Stimulated activated CD4-positive, alpha-beta T cell treated with anti-CD3 and anti-CD28 coated beads, Interleukin-15, amount 100 ng/mL, for 1 hour (primary cell): ENCODE measurements around the gene POPDC3.
"Not testable (repeated sequence)": the region's sequence is repeated elsewhere in the genome, so short reads cannot be mapped to it uniquely, and the experiment has no call there.

Experiments used
- DNase-seq, 2 donors: peaks; one replicate each; pipeline ENCODE4 v3.0.0-alpha.2; 2020; ENCODE audit warnings: low read depth in 1 of 2, low spot score in 1 of 2

POPDC3 gene

GRCh38 chr6:105179244-105180065 lies at the start of gene POPDC3:
Gene POPDC3 (minus strand): TSS chr6:105180014. CDS start chr6:105161909, 18,105 bp downstream.
- no peak for DNase-seq

GRCh38 chr6:105227295-105227767 lies 47.5 kb upstream of the POPDC3 start:
- DNase-seq, result no peak

GRCh38 chr6:105226598-105227294 lies 46.9 kb upstream of the POPDC3 start:
- DNase-seq, result no peak

GRCh38 chr6:105223242-105223641 lies 43.4 kb upstream of the POPDC3 start:
- DNase-seq, result no peak

GRCh38 chr6:105221219-105221618 lies 41.4 kb upstream of the POPDC3 start:
- DNase-seq, result not testable (repeated sequence)

- no peak for DNase-seq
These were observed 40.4 kb upstream of the POPDC3 start for GRCh38 chr6:105220186-105220585.

GRCh38 chr6:105219218-105219617 lies 39.4 kb upstream of the POPDC3 start:
- DNase-seq, result not testable (repeated sequence)

- DNase-seq, result no peak
These were observed 35.7 kb upstream of the POPDC3 start for GRCh38 chr6:105215506-105215905.

- DNase-seq, result no peak
These were observed 34.9 kb upstream of the POPDC3 start for GRCh38 chr6:105214668-105215067.

- no peak for DNase-seq
These were observed 33.5 kb upstream of the POPDC3 start for GRCh38 chr6:105213272-105213671.

GRCh38 chr6:105212587-105212986 lies 32.8 kb upstream of the POPDC3 start:
- DNase-seq, result no peak

- DNase-seq, result no peak
These were observed 32.0 kb upstream of the POPDC3 start for GRCh38 chr6:105211831-105212230.

- no peak for DNase-seq
These were observed 31.2 kb upstream of the POPDC3 start for GRCh38 chr6:105210932-105211531.

- no peak for DNase-seq
These were observed 30.3 kb upstream of the POPDC3 start for GRCh38 chr6:105209950-105210706.

- DNase-seq, result no peak
These were observed 27.9 kb upstream of the POPDC3 start for GRCh38 chr6:105207524-105208269.

GRCh38 chr6:105204768-105205167 lies 25.0 kb upstream of the POPDC3 start:
- no peak for DNase-seq

- DNase-seq, result no peak
These were observed 24.5 kb upstream of the POPDC3 start for GRCh38 chr6:105204331-105204730.

- DNase-seq, result no peak
These were observed 22.7 kb upstream of the POPDC3 start for GRCh38 chr6:105202486-105202885.

GRCh38 chr6:105200133-105200730 lies 20.4 kb upstream of the POPDC3 start:
- DNase-seq, result no peak

GRCh38 chr6:105199711-105200110 lies 19.9 kb upstream of the POPDC3 start:
- DNase-seq, result no peak
